ENCODE data around the gene TMEM53.

Gene TMEM53

DNA sequence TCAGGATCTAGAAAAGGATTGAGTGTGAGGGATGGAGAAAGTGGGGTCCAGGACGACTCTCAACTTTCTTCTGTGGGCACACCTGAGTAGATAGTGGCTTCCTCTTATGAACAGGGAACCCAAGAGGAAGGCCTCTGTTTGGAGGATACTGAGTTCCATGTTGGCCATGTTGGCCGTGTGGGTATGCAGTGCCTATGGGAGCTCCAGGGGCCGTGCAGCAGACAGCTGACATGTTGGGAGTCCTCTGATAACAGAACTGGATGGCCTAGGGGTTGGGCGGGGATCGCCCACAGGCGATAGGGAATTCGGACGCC is 43.0 kb downstream of the TMEM53 start:
- Histone ChIP-seq H3K4me3 (ENCODE audit: low read depth, low read length) (peak overlapping the region; percentile 71), H3K27ac (peak overlapping the region; percentile 95), H3K27me3 (replicated peaks) (no peaks in the 10 kb centered on the region), H3K36me3 (replicated peaks) (peaks cover 25% of the 10 kb centered on the region)
- in situ Hi-C loops (cut with HindIII; ENCODE audit: low pct_ligation_motif_present, low sequenced_read_pairs) = no loop called here
- DNase-seq = no peak
- TF ChIP-seq, protein P1, sequence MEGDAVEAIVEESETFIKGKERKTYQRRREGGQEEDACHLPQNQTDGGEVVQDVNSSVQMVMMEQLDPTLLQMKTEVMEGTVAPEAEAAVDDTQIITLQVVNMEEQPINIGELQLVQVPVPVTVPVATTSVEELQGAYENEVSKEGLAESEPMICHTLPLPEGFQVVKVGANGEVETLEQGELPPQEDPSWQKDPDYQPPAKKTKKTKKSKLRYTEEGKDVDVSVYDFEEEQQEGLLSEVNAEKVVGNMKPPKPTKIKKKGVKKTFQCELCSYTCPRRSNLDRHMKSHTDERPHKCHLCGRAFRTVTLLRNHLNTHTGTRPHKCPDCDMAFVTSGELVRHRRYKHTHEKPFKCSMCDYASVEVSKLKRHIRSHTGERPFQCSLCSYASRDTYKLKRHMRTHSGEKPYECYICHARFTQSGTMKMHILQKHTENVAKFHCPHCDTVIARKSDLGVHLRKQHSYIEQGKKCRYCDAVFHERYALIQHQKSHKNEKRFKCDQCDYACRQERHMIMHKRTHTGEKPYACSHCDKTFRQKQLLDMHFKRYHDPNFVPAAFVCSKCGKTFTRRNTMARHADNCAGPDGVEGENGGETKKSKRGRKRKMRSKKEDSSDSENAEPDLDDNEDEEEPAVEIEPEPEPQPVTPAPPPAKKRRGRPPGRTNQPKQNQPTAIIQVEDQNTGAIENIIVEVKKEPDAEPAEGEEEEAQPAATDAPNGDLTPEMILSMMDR (IDR thresholded peaks at IDR 0.05; ENCODE audit: low read depth, low read length, missing control alignments) = no peak

DNA sequence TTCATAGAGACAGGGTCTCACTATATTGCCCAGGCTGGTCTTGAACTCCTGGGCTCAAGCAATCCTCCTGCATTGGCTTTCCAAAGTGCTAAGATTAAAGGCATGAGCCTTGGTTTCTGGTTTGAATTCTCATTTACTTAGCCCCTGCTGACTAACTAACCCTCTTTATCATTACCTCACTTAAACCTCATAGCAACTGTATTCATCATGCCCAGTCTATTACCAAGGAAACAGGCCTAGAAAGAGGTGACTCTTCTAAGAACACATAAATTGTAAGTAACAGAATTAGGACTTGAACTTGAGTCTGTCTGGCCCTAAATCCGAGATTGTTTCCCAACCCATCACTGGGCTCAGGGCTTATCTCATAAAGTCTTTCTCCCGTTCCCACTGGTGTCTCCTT is 44.2 kb downstream of the TMEM53 start:
- Histone ChIP-seq H3K27ac (no peak overlapping the region), H3K4me3 (ENCODE audit: low read depth, low read length) (no peak overlapping the region), H3K36me3 (replicated peaks) (peaks cover 13% of the 10 kb centered on the region), H3K27me3 (replicated peaks) (no peaks in the 10 kb centered on the region)
- no peak for DNase-seq
- in situ Hi-C loops (cut with HindIII; ENCODE audit: low pct_ligation_motif_present, low sequenced_read_pairs) = no loop called here
- TF ChIP-seq, protein P1 (IDR thresholded peaks at IDR 0.05; ENCODE audit: low read depth, low read length, missing control alignments) = no peak

DNA sequence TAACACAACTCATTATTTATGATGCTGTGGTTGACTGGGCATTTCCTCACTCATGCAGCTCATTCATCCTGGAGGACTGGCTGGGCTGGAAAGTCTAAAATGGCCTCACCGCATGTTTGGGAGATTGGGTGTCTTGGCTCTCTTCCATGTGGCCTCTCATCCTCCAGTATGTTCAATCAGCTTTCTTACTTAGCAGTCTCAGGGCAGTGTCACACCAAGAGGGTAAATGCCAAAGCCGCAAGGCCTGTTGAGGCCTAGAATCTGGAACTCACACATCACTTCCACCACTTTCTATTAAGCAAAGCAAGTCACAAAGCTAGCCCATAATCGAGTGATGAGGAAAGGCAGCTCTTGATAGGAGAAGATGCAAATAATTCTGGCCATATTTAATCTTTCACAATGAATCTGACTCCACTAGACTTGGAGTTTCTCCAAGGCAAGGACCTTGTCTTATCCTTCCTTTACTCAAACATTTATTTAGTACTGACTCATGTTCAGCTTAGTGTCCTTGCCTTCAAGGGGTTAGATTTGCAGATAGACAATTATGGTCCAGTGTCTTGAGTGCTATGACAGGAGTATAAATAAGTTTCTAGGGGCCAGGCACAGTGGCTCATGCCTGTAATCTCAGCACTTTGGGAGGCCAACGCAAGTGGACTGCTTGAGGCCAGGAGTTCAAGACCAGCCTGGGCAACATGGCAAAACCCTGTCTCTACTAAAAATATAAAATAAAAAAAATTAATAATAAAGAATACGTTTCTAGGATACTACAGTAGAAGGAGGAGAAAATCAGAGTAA is 45.1 kb downstream of the TMEM53 start:
- H3K27me3 ChIP-seq (replicated peaks) = no peaks in the 10 kb centered on the region
- no peak overlapping the region for H3K4me3 ChIP-seq (ENCODE audit: low read depth, low read length)
- H3K36me3 ChIP-seq (replicated peaks) = peaks cover 9% of the 10 kb centered on the region
- TF ChIP-seq, protein P1 (IDR thresholded peaks at IDR 0.05; ENCODE audit: low read depth, low read length, missing control alignments) = no peak
- peak overlapping the region; percentile 33 for H3K27ac ChIP-seq
- in situ Hi-C loops (cut with HindIII; ENCODE audit: low pct_ligation_motif_present, low sequenced_read_pairs) = no loop called here
- peak; percentile 65 for DNase-seq

DNA sequence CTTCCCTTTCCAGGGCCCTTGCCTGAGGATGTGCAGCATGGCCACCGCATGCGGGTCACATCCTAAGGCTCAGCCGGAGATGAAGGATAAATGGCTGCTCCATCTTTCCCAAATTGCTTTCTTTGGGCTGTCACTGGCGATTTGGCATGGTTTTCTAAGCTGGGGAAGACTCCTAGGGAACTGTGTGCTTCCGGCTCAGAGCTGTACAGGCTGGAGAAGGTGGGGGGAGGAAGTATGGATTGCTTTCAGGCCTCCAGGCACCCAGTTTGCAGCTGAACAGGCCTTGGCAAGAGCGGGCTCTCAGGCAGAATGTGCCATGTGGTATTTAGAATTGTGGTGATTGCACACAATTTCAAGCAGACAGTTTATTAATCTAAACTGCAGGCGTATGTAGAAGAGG is 48.9 kb downstream of the TMEM53 start:
- no peak overlapping the region for H3K4me3 ChIP-seq (ENCODE audit: low read depth, low read length)
- no peaks in the 10 kb centered on the region for H3K36me3 ChIP-seq (replicated peaks)
- no peaks in the 10 kb centered on the region for H3K27me3 ChIP-seq (replicated peaks)
- in situ Hi-C loops (cut with HindIII; ENCODE audit: low pct_ligation_motif_present, low sequenced_read_pairs) = no loop called here
- TF ChIP-seq, protein P1 (IDR thresholded peaks at IDR 0.05; ENCODE audit: low read depth, low read length, missing control alignments) = no peak
- H3K27ac ChIP-seq = no peak overlapping the region
- no peak for DNase-seq

DNA sequence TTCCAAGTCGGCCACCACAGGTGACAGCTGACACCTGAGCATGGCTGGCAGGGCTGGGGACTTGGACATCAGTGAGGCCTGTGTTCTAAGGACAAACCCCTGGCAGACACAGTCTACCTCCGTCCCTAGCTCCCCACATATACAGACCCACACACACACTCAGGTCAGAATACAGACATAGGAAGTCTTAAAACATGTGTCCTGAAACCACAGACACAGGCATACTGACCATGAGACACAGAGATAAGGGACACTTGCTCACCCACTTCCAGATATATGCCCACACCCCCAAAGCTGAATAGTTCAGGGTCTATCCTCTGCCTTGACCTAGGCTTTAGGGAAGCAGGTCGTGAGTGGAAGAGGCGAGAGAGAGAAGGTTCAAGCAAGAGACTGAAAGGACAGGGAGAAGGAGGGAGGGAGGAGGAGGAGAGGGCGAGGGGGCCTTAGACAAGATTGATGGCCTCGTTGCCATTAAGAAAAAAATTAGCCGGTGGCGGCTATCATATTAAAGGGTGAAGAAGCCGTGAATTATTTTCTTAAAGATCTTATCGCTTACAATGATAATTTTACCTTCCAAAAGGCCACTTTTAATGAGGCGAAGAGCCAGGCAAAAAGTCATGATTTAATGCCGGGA is 49.9 kb downstream of the TMEM53 start:
- TF ChIP-seq, protein P1 (IDR thresholded peaks at IDR 0.05; ENCODE audit: low read depth, low read length, missing control alignments) = no peak
- H3K36me3 ChIP-seq (replicated peaks) = no peaks in the 10 kb centered on the region
- no peak overlapping the region for H3K27ac ChIP-seq
- no peak for DNase-seq
- in situ Hi-C loops (cut with HindIII; ENCODE audit: low pct_ligation_motif_present, low sequenced_read_pairs) = no loop called here
- no peaks in the 10 kb centered on the region for H3K27me3 ChIP-seq (replicated peaks)
- H3K4me3 ChIP-seq (ENCODE audit: low read depth, low read length) = no peak overlapping the region

Measured in brain microvascular endothelial cell (primary cell).